Right ventricle myocardium superior (tissue), 1 donor: ENCODE measurements around the gene PGLYRP3. TPM values are rescaled to one million over a fixed set of nuclear protein-coding genes. Genes with fewer than 3 reads are reported as not detected.
"Not testable (repeated sequence)": the region's sequence is repeated elsewhere in the genome, so short reads cannot be mapped to it uniquely, and the experiment has no call there.

Experiments
- ATAC-seq: fragments of 200-7000 bp; cut with Tn5 transposase; one replicate; pipeline ENCODE4 v1.9.1; 2020; ENCODE audit warnings: mild to moderate bottlenecking; ENCODE audit not compliant: poor library complexity
- DNase-seq: peaks from one replicate; pipeline ENCODE4 v3.0.0-alpha.2; 2020
- intact Hi-C: fragments of 100-400 bp; cut with DNase I; formaldehyde crosslinking; loops from one replicate; pipeline ENCODE4 v1.11.2; 2022
- total RNA-seq: library from RNA; stranded (reverse); fragmentation: NEBNext Ultra II Directional; extraction: Animal tissue kit (Norgen Biotek cat#: 25700); gene quantifications from one replicate; pipeline ENCODE4 v1.2.1, GENCODE V29; 2021
- donor health status: DM: no; HTN: yes; CAD: no; lungs with severe emphysema.

The PGLYRP3 gene
- total RNA-seq, 1 donor from 2014 or later = not detected

DNA sequence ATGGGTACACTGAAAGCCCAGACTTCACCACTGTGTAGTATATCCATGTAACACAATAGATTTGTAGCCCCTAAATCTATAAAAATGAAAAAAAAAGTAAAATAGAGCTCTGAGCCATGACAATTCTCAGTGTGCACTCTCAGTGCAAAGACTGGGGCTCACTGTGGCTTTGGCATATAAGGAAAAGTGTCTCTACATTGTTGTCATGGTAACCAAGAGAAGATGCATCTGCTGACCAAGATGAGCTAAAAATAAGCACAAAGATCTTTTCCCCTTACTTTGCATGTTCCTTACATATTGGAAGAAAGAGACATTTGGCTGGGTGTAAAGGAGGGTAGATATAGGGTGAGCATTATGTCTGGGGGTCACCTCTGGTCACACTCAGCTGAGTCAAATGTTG is 23.9 kb upstream of the PGLYRP3 start:
- intact Hi-C loops = no loop called here
- DNase-seq (no peak), ATAC-seq (no peak)

DNA sequence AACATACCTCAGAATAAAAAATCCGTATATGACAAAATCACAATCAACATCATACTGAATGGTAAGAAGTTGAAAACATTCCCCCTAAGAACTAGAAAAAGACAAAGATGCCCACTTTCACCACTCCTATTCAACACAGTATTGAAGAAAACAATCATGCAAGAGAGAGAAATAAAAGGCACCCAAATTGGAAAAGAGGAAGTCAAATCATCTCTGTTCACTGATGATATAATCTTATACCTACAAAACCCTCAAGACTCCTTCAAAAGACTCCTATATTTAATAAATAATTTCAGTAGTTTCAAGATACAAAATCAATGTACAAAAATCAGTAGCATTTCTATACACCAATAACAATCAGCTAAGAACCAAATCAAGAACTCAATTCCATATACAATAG is 21.1 kb upstream of the PGLYRP3 start:
- ATAC-seq = no peak
- intact Hi-C loops = no loop called here
- DNase-seq = no peak

DNA sequence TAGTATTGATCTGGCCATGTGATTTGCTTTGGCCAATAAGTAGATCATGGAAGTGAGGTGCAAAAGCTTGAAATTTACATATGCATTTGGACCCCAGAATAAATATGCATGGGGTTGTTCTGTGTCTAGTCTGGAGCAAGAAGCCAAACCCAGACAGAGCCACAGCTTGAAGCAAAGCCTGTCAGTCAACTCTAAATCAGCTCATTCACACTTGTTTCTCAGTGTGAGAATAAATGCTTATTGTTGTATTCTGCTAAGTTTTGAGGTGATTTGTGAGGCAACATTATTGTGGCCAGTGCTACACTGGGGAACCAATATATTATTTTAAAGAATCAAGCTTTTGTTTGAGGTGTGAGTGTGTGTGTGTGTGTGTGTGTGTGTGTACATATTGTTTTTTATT is 12.2 kb upstream of the PGLYRP3 start:
- DNase-seq = no peak
- intact Hi-C loops = no loop called here

DNA sequence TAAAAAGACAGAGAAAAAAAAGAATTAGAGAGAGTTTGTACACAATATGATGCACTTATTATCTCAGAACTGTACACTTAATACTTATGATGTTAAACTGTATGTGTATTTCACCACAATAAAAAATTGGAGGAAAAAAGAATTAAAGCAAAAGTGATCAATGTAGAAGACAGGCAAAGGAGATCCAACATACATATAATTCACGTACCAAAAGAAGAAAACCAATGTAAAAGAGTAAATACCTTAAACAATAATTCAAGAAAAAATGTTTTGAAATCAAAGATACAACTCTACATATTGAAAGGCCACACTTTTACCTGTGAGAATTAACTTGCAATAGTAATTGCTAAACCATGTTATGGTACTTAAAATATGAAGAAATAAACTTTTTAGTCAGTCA is 9.8 kb upstream of the PGLYRP3 start:
- ATAC-seq = no peak
- intact Hi-C loops = no loop called here
- no peak for DNase-seq

More for the DNA sequence above, 12.2 kb upstream of the PGLYRP3 start:
- ATAC-seq = no peak

DNA sequence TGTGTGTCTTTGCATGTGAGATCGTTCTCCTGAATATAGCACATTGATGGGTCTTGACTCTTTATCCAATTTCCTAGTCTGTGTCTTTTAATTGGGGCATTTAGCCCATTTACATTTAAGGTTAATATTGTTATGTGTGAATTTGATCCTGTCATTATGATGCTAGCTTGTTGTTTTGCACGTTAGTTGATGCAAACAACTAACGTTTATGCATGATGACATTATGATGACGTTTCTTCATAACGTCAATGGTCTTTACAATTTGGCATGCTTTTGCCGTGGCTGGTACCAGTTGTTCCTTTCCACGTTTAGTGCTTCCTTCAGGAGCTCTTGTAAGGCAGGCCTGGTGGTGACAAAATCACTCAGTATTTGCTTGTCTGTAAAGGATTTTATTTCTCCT is 5.4 kb upstream of the PGLYRP3 start:
- ATAC-seq, intact Hi-C loops, DNase-seq: not testable (repeated sequence)

DNA sequence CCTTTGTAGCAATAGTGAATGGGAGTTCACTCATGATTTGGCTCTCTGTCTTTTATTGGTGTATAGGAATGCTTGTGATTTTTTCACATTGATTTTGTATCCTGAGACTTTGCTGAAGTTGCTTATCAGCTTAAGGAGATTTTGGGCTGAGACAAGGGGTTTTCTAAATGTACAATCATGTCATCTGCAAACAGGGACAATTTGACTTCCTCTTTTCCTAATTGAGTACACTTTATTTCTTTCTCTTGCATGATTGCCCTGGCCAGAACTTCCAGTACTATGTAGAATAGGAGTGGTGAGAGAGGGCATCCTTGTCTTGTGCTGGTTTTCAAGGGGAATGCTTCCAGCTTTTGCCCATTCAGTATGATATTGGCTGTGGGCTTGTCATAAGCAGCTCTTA is 3.3 kb upstream of the PGLYRP3 start:
- intact Hi-C loops, ATAC-seq, DNase-seq: not testable (repeated sequence)

DNA sequence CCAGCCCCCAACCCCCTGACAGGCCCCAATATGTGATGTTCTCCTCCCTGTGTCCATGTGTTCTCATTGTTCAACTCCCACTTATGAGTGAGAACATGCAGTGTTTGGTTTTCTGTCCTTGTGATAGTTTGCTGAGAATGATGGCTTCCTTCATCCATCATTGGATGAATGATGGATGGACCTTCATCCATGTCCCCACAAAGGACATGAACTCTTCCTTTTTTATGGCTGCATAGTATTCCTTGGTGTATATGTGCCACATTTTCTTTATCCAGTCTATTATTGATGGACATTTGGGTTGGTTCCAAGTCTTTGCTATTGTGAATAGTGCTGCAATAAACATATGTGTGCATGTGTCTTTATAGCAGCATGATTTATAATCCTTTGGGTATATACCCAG is 1.6 kb upstream of the PGLYRP3 start:
- ATAC-seq, DNase-seq, intact Hi-C loops: not testable (repeated sequence)

DNA sequence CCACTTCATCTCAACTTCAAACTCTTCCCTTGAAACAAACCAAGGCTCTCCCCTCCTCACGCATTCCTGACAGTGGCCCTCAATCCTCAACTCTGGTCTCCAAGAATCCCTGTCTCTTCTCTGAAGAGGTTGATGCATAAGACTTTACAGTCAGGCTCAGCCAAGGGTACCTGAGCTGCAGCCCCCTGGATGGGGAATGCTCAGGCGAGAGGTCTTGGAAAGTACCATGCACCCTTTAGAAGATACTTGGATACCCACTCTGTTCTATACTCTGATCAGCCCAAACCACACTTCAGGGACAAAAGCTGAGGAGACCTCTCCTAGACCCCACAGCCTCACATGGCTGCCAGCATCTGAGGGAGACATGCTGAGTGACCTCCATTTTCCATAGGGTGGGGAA is 536 bp upstream of the PGLYRP3 start:
- intact Hi-C loops = no loop called here
- ATAC-seq = no peak

DNA sequence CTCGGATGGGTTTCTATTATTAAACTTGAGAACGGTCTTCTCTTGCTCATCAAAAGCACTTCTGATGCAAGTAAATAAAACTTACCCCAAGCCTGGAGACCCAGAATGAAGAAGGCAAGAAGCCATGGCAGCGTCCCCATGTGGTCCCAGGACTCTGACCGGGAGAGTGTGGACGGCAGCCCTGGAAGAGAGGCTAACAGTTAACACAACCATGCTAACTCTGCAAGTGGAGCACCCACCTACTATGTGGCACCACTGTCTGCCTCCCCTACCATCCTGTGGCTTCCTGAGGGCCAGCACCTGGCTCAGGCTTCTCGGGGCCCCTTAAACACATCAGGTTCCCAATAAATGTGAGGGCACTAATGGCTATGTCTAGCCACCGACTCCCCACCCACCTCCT is 2.2 kb downstream of the PGLYRP3 start:
- ATAC-seq (no peak), DNase-seq (no peak)

More for the DNA sequence above, 536 bp upstream of the PGLYRP3 start:
- no peak for DNase-seq

DNA sequence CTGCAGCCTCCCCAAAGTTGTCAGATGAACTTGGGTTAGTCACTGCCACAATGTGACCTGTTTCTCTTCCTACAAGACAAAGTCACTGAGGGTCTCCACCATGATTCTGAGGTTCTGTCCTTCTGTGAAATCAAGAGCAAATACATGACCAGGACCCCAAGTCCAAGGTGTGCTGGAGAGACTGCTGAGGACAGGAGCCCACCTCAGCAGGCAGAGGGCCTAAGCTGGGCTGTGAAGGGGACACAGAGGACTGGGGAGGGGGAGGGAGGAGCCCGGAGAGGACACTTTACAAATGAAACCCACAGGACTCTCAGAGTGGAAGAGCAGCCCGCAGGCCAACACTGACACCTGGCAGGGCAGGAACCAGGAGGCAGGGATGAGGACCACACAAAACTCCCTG is 3.3 kb downstream of the PGLYRP3 start:
- no peak for DNase-seq
- intact Hi-C loops = no loop called here
- no peak for ATAC-seq

More for the DNA sequence above, 2.2 kb downstream of the PGLYRP3 start:
- intact Hi-C loops = no loop called here

DNA sequence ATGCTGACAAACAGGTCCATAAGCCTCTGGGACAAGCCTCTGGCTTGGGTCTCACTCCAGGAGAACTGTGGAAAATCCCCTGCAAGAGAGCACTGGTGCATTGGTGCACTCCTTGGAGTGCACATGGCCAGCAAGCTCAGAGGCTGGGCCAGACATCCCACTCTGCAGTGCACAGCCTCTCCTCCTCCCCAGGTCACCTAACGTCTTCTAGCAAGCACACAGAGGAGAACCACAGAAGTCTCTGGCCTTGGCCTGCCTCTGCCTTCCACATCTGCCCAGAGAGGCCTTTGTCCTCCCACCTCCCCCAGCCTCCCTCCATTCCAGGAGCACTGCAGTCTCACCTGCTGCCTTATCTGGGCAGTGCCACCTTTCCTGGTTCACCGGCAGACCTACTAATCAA is 4.2 kb downstream of the PGLYRP3 start:
- intact Hi-C loops = no loop called here
- ATAC-seq = no peak
- no peak for DNase-seq

DNA sequence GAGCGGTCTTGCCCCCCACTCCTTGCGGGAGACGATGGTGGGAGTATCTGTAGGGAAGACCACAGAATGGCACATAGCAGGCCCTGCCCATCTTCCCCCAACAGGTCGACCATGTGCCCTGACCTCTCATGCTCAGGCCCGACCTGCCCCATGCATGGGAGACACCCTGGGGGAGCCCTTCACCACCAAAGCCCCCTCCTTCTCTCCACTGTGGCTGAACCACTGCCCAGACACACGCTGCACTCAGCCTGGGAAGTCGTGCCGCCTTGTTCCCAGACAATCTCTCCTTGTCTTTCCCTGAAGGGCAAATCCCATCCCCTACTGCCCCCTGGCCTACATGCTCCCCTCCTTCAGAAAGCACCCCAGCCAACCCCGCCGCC is 5.5 kb downstream of the PGLYRP3 start:
- DNase-seq (no peak), ATAC-seq (no peak)
- intact Hi-C loops = no loop called here

DNA sequence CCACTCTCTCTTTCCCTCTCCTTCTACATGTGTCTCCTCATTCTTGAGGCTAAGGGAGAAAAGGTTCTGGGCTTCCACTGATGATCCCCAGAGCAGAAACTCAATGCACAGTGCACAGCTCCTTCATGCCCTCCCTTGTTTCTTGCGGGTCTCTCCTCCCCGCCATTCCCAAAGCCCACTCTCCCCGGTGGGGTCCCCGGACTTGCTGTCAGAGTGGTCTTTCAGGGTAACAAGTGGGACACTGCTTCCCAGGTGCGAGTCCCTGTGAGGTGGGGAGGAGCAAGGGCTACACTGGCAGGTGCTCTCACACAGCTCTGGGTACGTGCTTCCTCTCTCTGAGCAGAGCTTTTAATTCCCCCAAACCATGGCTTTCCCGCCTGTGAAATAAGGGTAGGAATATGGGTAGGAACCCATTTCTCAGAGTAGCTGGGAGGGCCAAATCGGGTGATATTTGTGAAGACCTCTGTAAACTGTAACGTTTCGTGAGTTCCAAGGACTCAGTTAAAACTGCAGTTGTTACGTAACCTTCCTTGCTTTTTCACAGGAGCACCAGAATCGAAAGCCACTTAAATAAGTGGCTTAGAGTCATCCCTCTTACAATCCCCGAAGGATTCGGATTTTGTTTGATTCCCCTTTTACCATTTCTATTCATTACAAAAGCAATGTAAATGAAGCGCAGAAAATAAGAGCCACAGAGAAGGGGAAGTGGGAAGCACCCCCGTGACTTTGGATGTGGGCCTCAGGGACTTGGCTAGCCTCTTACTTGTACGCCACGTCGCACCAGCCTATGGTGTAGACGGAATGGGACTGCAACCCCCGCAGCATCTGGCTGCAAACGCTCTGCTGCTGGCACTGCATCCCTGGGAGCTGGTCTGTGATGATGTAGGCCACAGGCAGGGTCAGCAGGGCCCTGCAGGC is 6.2 kb downstream of the PGLYRP3 start:
- intact Hi-C loops = no loop called here
- DNase-seq (no peak), ATAC-seq (no peak)

DNA sequence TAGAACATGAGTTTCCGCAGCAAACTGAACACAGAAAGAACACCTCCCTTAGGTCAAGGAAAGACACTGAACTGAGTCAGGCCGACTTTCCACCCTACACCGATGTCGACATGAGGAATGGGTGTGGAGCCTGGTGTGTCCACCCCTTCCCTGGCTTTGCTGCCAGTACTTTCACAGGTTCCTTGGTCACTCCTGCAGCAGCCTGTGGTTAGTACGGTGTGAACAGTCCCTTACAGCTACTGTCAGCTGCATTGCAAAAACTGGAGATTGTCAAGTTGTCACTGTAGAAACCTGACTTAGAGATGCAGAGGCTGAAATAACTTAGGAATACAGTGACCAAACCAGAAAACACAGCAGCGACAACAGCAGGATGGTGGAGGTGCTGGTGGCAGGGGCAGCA is 7.1 kb downstream of the PGLYRP3 start:
- DNase-seq (no peak), ATAC-seq (no peak)
- intact Hi-C loops = no loop called here

DNA sequence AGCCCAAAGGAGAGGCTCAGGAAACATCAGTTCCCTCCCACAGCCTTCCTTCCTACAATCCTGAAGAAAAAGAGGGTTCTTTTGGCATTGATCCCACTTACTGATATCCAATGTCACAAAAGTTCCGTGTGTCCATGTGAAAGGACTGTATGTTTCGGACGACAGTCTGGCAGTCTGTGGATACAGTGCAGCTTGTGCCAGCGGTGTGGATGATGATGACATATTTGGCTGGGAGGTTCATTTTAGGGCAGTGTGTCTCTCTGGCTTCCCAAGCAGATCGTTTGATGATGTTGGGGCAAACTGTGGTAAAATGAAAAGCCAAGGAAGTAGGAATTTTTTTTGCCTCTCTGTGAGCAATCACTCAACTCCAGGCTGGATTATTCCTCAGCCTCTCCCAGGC is 10.4 kb downstream of the PGLYRP3 start:
- intact Hi-C loops = no loop called here
- ATAC-seq (no peak), DNase-seq (no peak)

DNA sequence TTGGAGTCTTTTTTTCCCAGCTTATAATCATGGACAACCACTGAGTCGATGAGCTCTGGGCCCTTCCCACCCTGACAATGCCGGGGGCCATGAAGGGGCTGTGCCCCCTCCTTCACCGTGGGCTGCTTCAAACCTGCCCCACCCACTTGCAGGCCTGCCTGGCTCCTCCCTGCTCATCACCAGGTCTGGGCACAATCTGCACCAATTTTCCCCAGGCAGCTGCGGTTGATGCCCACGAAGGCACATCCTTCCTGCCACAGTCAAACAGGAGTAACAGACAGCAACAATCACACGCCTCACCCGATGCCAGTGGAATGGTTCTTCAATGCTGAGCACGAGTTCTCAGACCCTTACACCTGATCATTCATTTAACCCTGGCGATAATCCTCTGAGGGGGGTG is 18.9 kb downstream of the PGLYRP3 start:
- ATAC-seq (no peak), DNase-seq (no peak)
- intact Hi-C loops = no loop called here

DNA sequence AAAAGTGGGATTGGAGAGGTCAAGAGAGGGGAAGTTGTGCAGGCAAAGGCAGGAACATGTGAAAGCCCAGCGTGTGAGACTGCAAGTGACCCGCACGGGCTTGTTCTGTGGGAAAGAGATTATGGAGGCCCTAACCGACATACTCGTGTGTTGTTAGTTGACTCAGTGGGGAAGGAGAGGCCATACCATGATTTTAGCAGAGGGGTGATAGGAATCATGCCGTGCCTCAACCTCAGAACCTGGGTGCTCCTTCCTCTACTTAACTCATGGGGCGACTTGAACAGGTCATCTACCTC is 19.3 kb downstream of the PGLYRP3 start:
- intact Hi-C loops = no loop called here
- ATAC-seq = no peak
- DNase-seq = no peak

DNA sequence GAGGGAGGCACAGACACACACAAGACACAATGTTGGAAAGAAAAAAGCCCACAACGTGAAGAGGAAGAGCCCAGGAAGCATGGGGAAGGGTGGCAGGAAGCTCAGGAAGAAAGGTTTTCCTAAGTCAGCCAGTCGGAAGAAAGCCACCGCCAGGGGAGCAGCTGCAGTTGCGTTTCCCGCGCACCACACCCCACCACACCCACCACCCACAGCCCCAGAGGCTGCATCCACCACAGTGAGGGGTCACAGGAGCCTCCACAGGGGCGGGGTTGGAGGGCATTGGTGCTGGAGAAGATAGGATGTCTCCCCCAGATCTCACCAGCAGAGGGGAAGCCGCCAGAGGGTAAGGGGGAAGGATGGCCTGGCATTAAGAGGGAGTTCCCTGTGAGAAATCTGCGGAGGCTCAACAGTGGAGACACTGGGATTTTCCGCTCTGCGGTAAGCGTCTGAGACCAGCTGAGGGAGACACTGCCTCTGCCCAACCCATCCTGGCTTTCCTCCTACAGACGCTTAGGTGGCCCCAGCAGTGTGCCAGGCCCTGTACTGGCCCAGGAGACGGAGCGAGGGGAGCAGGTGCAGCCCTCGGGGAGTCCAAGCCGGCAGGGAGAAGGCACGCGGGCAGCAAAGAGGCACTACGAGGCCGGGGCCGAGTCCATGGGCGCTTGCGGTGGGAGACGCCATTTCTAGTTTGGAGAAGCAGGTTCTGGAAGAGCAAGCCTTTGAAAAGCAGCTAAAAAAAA is 19.8 kb downstream of the PGLYRP3 start:
- intact Hi-C loops = no loop called here
- ATAC-seq (no peak), DNase-seq (no peak)

DNA sequence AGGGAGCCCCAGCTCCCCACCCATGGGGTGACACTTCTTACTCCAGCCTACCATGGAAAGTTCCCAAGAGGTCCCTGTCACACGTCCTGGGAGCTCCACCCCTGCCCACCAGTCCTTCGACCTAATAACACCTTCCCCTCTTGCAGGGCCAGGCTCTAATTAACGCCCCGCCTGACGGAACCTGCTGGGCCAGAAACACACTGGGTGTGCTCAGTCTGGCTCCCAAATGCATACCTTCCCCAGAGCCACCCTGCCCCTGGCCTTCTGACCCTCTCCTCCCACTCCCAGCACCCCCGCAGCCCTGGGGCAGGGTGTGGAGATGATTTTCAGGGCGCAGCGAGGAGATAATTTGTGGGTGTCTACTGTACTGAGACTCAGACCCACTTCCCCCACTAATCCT is 20.6 kb downstream of the PGLYRP3 start:
- DNase-seq (no peak), ATAC-seq (no peak)
- intact Hi-C loops = no loop called here

DNA sequence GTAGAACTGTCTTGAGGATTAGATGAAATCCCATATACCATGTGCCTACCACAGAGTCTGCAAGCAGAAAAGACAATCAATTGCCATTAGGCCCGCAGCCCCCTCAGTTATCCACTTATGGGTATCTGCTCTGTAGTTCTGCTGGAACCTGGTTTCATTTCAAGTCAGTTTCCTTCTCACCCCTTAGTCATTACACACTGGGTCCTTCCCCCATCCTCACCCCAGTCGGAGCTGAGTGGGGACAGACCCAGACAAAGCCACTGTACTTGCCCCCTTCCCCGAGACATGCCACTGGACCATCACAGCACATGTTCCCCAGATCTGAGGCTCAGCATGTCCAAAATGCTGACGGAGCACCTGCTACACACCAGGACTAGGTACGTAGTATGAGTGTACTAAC is 21.2 kb downstream of the PGLYRP3 start:
- ATAC-seq (no peak), DNase-seq (no peak)
- intact Hi-C loops = no loop called here
